Measurements from ENCODE around the gene SETD3.
"Not testable (repeated sequence)": the region's sequence is repeated elsewhere in the genome, so short reads cannot be mapped to it uniquely, and the experiment has no call there.

Gene SETD3

DNA sequence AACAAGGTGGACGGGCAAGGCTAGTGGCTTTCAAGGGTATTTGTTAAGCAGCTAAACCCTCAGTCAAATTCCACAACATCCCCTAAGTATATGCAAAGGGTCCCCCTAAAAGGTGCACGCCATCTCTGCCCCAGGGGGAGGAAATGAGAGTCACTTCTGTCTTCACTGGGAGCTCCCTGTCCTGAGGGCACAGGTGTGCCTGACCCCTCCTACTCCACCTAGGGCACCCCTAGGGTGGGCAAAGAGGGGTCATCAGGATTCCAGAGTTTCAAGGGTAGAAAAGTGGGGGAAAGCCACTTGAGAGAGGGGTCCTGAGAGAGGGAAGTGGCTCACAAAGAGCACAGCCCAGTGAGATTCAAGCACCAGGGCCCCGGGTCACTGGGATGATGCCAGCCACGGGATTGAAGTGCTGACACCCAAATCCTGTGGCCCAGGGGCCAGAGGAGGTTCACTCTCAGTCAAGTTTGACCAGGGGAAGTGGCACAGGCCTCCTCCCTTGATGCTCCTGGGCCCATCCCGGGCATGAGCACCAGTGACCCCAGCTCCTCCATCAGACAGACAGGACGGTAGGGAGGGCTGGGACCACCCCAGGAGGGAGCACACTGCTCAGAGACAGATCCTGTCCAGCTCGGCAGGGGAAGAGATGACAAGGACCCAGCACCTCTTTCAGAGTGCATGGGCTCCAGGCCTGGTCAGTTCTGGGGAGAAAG, 126.3 kb downstream of the SETD3 start:
- no peak for DNase-seq

DNA sequence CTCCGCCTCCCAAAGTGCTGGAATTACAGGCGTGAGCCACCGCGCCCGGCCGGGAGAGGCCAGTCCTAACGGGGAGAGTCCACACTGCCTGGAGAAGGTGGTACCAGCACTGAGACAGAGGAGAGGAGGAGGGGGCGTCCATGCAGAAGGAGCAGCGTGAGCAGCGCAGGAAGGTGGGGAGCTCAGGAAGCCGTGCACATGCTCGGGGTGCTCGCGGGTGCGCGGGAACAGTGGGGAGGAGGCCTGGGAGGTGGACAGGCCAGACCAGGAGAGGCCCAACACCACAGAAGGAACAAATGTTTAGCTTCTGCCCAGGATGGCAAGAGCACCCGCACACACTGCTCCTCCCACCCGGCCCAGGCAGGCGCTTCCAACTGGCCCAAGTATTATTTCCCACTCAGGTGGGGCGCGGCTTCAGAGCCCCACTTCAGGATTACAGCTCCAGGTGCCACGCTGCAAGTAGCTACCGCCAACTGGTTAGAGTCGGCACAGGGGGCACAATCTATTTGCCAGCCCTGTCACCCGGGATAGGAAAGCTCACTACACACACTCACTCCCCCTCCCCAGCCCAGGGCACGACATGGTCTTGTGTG, 127.9 kb downstream of the SETD3 start:
- DNase-seq, result no peak

DNA sequence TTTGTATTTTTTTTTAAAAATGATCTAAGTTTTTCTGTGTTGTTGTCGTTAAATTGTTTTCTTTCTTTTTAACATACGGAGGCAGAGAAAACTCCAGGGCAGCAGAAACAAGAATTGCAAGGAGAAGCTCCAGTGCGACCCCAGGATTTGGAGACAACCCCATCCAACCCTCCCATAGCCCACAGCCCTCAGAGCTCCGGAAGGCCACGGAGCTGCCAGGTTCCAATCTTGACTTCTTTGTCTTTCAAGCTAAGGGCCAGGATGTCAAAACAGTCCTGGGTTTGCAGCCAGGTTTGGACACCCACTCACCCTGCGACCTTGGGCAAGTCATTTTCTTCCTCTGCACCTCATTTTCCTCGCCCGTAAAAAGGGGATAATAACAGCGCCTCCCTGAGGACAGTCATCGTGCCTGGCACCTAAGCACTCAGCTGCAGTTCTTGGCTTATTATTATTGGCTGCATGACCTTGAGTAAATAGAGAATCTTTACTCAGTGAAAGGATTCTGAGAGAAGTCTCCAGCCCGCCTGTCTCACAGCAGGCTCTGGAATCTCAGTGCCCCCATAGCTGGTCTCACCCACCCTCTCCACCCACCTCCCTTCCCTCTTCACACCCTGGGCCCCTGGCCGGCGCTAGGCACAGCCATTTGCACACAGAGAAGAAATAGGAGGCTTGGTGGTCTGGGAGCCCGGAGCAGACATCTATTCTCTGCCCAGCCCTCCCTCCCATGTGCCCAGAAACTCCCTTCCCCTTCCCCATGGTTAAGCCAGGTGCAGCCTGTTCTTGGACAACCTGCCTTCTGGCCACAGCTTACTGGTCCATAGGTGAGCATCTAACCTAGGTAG, 129.3 kb downstream of the SETD3 start:
- DNase-seq, result no peak

DNA sequence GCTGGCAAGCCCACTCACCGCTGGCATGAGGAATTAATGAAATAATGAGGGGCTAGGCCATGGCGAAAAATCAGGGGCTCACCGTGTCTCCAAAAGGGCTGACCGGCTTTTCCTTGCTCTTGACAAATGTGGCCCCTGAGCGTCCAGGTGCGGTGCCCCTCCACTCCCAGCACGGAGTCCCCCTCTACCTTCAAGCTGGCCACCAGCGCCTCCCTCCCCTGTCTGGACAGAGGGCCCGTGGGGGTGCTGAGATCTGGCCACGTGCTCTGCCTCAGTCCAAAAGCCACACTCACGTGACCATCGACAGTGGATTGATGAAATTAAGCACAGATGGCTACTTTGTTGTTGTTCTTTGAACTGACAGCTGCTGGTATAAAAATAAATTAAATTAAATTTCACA, 129.9 kb downstream of the SETD3 start:
- DNase-seq, result no peak

GRCh38 chr14:99349721-99350495, 130.8 kb downstream of the SETD3 start:
- DNase-seq, result no peak

DNA sequence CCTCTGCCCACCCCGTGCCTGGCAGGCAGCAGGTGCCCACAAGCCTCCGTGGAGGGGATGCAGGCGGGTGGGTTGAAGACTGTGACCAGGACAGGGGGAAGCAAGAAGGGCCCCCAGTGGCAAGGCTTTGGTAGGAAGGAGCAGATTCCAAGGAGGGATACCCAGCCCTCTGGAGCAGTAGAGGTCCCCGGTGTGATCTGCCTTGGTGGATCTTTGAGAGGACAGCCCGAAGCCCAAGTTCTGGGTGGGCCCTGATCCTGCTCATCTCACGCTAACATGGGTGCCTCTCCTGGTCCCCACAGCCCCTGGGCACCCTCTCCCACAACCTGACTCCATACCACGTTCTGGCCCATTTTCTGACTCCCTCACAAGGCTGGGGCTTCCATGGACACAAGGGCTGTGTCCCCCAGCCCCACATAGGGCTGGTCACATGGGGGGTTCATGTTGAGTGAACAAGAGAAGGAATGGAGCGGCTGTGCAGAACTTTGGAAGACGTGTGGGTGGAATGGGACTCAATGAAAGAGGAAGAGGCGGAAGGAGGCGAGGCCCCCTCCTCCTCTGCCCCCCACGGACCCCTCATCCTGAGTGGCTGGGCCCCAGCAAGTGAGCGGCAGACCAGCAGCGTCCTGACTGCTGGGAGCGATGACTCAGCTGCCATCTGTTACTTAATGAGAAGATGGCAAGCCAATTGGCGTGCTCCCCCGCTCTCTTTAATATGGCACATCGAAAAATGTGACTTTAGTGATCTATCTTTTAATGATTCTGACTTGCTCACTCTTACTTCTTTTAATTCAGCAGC, 131.6 kb downstream of the SETD3 start:
- no peak for DNase-seq

GRCh38 chr14:99348231-99348630, 132.4 kb downstream of the SETD3 start:
- not testable (repeated sequence) for DNase-seq

All from NCI-H510A treated with DMSO at 0.1 percent for 48 hours (cell line).